Activated naive CD8-positive, alpha-beta T cell treated with anti-CD3 and anti-CD28 coated beads, Interleukin-2, amount 10 ng/mL, durations not matched to agents 7 days and 5 days (primary cell): Measurements from ENCODE around the gene PPM1D. TPM values are rescaled to one million over a fixed set of nuclear protein-coding genes. Genes with fewer than 3 reads are reported as not detected.
"Not testable (repeated sequence)": the region's sequence is repeated elsewhere in the genome, so short reads cannot be mapped to it uniquely, and the experiment has no call there.

Source experiments
- ATAC-seq: fragments of 150-1000 bp; cut with Tn5 transposase; one replicate; pipeline ENCODE4 v1.10.0; 2021; ENCODE audit warnings: low read depth, moderate library complexity
- POLR2A ChIA-PET: fragments of 350-600 bp; sonication (Branson Sonifier 250); formaldehyde crosslinking; loops from one replicate; lab custom pipeline; 2021; ENCODE audit warnings: antibody characterized with exemption; lab: Charles Lee
- DNase-seq: peaks from one replicate; pipeline ENCODE4 v3.0.0; 2021
- H3K27ac Mint-ChIP-seq: one replicate; pipeline ENCODE4 v1.8.0; 2022; ENCODE audit warnings: mild to moderate bottlenecking, mixed read lengths
- H3K27me3 Mint-ChIP-seq: one replicate; pipeline ENCODE4 v1.8.0; 2022; ENCODE audit warnings: mild to moderate bottlenecking, moderate library complexity, mixed read lengths
- H3K36me3 Mint-ChIP-seq: one replicate; pipeline ENCODE4 v1.8.0; 2021; ENCODE audit warnings: mild to moderate bottlenecking, mixed read lengths
- H3K4me1 Mint-ChIP-seq: one replicate; pipeline ENCODE4 v1.8.0; 2021; ENCODE audit warnings: mixed read lengths
- H3K4me3 Mint-ChIP-seq: one replicate; pipeline ENCODE4 v1.8.0; 2022; ENCODE audit warnings: mild to moderate bottlenecking, moderate library complexity, mixed read lengths
- H3K9me3 Mint-ChIP-seq: one replicate; pipeline ENCODE4 v1.8.0; 2021; ENCODE audit warnings: mixed read lengths
- total RNA-seq, 2 experiments: library from RNA; stranded (reverse); gene quantifications; one replicate each; pipeline ENCODE4 v1.2.3, GENCODE V29; 2021

The PPM1D gene
- total RNA-seq, 2 experiments from 2014 or later: 17.1 to 17.5 TPM

DNA sequence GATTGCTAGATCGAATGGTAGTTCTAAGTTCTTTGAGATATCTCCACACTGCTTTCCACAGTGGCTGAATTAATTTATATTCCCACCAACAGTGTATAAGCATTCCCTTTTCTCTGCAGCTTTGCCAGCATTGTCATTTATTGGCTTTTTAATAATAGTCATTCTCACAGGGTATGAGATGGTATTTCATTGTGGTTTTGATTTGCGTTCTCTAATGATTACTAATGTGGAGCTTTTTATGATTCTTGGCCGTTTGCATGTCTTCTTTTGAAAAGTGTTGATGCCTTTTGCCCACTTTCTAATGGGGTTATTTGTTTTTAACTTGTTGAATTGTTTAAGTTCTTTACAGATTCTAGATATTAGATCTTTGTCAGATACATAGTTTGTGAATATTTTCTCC, 41.1 kb downstream of the PPM1D start:
- DNase-seq (no peak), ATAC-seq (no peak)
- no peaks in the 10 kb centered on the region for H3K27me3 Mint-ChIP-seq
- no peaks in the 10 kb centered on the region for H3K9me3 Mint-ChIP-seq
- H3K4me1 Mint-ChIP-seq: peaks cover 2% of the 10 kb centered on the region
- peaks cover 3% of the 10 kb centered on the region for H3K36me3 Mint-ChIP-seq
- no peak overlapping the region for H3K4me3 Mint-ChIP-seq
- H3K27ac Mint-ChIP-seq: no peak overlapping the region
- POLR2A ChIA-PET: no interaction called here

DNA sequence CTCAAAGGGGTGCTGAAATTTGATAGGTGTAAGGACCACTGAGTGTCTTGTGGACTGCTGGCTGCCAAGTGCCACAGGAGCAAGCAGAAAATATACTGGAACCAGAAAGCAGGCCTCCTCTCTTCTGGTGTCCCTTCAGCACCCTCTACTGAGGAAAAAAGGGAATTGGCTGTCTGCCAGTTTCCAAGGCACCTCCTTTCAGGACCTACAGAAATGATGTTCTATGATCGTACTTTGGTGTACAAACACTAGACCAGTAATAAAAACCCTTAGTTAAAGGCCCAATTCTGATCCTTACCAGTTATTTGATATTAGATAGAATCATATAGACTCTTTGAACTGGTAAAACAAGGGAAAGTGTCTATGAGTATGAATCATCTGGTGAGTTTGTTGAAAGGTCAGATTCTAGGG, 41.8 kb downstream of the PPM1D start:
- Mint-ChIP-seq H3K9me3 (no peaks in the 10 kb centered on the region), H3K36me3 (peaks cover 4% of the 10 kb centered on the region), H3K4me3 (no peak overlapping the region), H3K27ac (no peak overlapping the region), H3K4me1 (peaks cover 2% of the 10 kb centered on the region), H3K27me3 (no peaks in the 10 kb centered on the region)
- POLR2A ChIA-PET: no interaction called here
- peak; percentile 56 for ATAC-seq
- no peak for DNase-seq

DNA sequence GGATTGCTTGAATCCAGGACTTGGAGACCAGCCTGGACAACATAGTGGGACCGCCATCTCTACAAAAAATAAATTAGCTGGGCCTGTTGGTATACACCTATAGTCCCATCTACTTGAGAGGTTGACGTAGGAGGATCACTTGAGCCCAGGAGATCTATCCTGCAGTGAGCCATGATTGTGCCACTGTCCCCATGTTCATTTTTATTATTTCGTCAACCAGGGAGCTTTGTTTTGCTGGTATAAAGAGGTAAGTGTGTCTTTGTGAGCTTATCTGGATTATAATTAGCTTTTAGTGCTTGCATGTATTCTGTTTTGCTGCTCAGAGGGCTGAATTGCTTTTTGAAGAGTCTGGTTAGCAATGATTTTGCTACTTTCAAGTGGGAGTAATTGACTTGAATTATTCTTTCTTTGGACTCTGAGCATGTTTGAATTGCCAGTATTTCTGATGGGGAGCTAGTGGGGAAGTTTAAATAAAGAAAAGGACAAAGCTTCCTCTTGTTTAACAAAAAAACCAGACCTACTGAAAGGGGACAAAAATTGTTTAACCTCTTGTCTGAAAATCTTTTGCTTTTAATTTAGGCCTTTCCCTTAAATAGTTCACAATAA, 46.0 kb downstream of the PPM1D start:
- POLR2A ChIA-PET: no interaction called here
- Mint-ChIP-seq H3K4me3 (no peak overlapping the region), H3K27me3 (no peaks in the 10 kb centered on the region), H3K36me3 (peaks cover 20% of the 10 kb centered on the region), H3K4me1 (no peaks in the 10 kb centered on the region), H3K27ac (no peak overlapping the region), H3K9me3 (no peaks in the 10 kb centered on the region)
- no peak for DNase-seq
- no peak for ATAC-seq

DNA sequence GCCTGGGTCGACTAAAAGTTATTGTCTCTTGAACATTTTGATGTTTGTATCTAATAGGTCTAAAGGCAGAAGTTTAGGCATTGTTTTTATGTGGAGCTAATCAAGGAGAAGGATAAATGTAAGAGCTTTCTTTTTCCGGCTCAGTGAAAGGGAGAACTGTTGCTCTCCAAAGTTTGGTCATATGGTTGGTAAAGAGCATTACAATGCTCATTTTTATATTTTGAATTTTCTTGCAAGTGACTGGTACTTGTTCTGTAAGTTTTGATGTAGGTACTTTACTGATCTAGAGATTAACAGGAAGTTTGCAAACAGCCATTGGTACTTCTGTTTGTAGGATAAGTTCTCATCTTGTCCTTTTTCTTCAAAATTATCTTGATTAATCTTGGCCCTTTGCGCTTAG, 46.7 kb downstream of the PPM1D start:
- Mint-ChIP-seq H3K27me3 (no peaks in the 10 kb centered on the region), H3K4me3 (no peak overlapping the region), H3K4me1 (peaks cover 2% of the 10 kb centered on the region), H3K27ac (no peak overlapping the region), H3K9me3 (no peaks in the 10 kb centered on the region), H3K36me3 (peaks cover 21% of the 10 kb centered on the region)
- POLR2A ChIA-PET: no interaction called here
- no peak for DNase-seq
- no peak for ATAC-seq

DNA sequence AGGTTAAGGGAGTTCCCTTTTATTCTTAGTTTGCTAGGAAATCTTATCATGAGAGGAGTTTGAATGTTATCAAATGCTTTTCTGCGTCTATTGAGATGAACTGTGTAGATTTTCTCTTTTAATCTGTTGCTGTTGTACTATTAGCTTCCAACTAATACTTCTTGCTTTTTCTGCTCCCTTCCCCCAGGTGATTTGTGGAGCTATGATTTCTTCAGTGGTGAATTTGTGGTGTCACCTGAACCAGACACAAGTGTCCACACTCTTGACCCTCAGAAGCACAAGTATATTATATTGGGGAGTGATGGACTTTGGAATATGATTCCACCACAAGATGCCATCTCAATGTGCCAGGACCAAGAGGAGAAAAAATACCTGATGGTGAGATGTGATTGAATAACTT, 47.7 kb downstream of the PPM1D start:
- no peaks in the 10 kb centered on the region for H3K27me3 Mint-ChIP-seq
- no peak for ATAC-seq
- H3K4me1 Mint-ChIP-seq: peaks cover 8% of the 10 kb centered on the region
- POLR2A ChIA-PET: no interaction called here
- H3K36me3 Mint-ChIP-seq: peaks cover 21% of the 10 kb centered on the region
- no peak overlapping the region for H3K27ac Mint-ChIP-seq
- no peak overlapping the region for H3K4me3 Mint-ChIP-seq
- DNase-seq: no peak
- no peaks in the 10 kb centered on the region for H3K9me3 Mint-ChIP-seq

DNA sequence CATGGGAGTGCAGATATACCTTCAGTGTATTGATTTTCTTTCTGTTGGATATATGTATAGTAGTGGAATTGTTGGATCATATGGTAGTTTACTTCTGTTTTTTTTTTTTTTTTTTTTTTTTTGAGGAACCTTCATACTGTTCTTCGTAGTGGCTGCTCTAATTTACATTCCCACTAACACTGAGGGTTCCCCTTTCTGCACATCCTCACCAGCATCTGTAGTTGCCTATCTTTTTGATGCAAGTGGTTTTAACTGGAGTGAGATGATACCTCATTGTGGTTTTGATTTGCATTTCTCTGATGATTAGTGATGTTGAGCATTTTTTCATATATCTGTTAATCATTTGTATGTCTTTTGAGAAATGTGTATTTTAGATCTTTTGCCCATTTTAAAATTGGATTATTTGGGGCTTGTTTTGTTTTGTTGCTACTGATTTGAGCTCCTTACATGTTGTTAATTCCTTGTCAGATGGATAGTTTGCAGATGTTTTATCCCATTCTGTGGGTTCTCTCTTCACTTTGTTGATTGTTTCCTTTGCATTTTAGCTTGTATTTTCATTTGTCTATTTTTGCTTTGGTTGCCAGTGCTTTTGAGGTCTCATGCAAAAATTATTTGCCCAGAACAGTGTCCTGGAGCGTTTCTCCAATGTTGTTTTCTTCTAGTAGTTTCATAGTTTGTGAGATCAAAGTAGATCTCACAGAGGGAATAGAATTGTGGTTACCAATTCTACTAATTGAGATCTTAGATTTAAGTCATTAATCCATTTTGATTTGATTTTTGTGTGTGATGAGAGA, 52.7 kb downstream of the PPM1D start:
- Mint-ChIP-seq H3K9me3 (no peaks in the 10 kb centered on the region), H3K36me3 (peaks cover 23% of the 10 kb centered on the region), H3K27ac (no peak overlapping the region), H3K27me3 (no peaks in the 10 kb centered on the region), H3K4me3 (no peak overlapping the region), H3K4me1 (peaks cover 14% of the 10 kb centered on the region)
- ATAC-seq: no peak
- DNase-seq: no peak
- POLR2A ChIA-PET: no interaction called here

DNA sequence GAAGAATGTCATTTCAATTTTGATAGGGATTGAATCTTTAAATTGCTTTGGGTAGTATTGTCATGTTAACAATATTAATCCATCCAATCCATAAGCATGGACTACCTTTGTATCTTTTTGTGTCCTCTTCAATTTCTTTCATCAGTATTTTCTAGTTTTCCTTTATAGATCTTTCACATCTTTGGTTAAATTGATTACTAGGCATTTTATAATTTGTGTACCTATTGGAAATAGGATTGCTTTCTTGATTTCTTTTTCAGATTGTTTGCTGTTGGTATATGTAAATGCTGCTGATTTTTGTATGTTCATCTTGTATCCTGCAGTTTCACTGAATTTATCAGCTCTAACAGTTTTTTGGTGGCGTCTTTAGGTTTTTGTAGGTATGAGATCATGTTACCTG, 53.6 kb downstream of the PPM1D start:
- no peaks in the 10 kb centered on the region for H3K9me3 Mint-ChIP-seq
- H3K27me3 Mint-ChIP-seq: no peaks in the 10 kb centered on the region
- no peak overlapping the region for H3K4me3 Mint-ChIP-seq
- no peak overlapping the region for H3K27ac Mint-ChIP-seq
- POLR2A ChIA-PET: no interaction called here
- peaks cover 14% of the 10 kb centered on the region for H3K4me1 Mint-ChIP-seq
- DNase-seq (no peak), ATAC-seq (no peak)
- H3K36me3 Mint-ChIP-seq: peaks cover 18% of the 10 kb centered on the region

DNA sequence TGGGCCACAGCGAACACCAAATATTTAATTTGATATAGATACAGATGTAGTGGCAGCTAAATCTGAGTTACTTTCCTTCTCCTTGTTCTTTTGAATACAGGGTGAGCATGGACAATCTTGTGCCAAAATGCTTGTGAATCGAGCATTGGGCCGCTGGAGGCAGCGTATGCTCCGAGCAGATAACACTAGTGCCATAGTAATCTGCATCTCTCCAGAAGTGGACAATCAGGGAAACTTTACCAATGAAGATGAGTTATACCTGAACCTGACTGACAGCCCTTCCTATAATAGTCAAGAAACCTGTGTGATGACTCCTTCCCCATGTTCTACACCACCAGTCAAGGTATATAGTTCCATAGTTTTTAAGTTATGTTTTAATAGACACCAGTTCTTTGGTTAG, 56.5 kb downstream of the PPM1D start:
- Mint-ChIP-seq H3K27ac (no peak overlapping the region), H3K4me3 (no peak overlapping the region), H3K36me3 (peaks cover 9% of the 10 kb centered on the region), H3K9me3 (no peaks in the 10 kb centered on the region), H3K27me3 (no peaks in the 10 kb centered on the region), H3K4me1 (peaks cover 14% of the 10 kb centered on the region)
- POLR2A ChIA-PET: interaction anchor here (0.6 kb wide), 1 partner anchor 1840 kb away, joined by 3 read pairs; no protein-coding TSS in a partner anchor
- ATAC-seq (no peak), DNase-seq (no peak)

DNA sequence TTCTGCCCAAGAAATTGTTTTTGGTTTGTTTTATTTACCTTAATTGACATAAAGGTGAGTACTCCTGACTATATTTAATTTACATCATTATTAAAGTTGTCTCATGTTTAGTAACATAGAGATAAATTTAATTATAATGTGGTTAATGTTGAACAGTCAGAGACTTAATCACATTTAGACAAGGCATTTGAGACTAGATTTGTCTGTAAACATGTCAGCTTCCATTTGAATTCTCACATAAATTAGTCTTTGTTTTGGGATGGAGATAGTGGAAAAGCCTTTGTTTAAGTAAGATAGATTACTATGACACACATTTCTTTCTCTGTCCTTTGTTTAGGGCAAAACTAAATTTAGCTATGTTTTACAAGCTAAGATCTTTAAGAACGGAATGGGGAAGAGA, 59.2 kb downstream of the PPM1D start:
- no peak overlapping the region for H3K27ac Mint-ChIP-seq

GRCh38 chr17:60661489-60661888, 61.5 kb downstream of the PPM1D start:
- POLR2A ChIA-PET: interaction anchor here (0.8 kb wide), 1 partner anchor 197 kb away, joined by 5 read pairs; no protein-coding TSS in a partner anchor
- no peak overlapping the region for H3K4me3 Mint-ChIP-seq
- no peak overlapping the region for H3K27ac Mint-ChIP-seq
- DNase-seq (no peak), ATAC-seq (no peak)
- H3K27me3 Mint-ChIP-seq: no peaks in the 10 kb centered on the region
- peaks cover 8% of the 10 kb centered on the region for H3K36me3 Mint-ChIP-seq
- no peaks in the 10 kb centered on the region for H3K9me3 Mint-ChIP-seq
- no peaks in the 10 kb centered on the region for H3K4me1 Mint-ChIP-seq

More for the DNA sequence above, 59.2 kb downstream of the PPM1D start:
- Mint-ChIP-seq H3K27me3 (no peaks in the 10 kb centered on the region), H3K4me3 (no peak overlapping the region), H3K4me1 (no peaks in the 10 kb centered on the region), H3K9me3 (no peaks in the 10 kb centered on the region), H3K36me3 (peaks cover 7% of the 10 kb centered on the region)
- POLR2A ChIA-PET: no interaction called here
- ATAC-seq: no peak
- no peak for DNase-seq

DNA sequence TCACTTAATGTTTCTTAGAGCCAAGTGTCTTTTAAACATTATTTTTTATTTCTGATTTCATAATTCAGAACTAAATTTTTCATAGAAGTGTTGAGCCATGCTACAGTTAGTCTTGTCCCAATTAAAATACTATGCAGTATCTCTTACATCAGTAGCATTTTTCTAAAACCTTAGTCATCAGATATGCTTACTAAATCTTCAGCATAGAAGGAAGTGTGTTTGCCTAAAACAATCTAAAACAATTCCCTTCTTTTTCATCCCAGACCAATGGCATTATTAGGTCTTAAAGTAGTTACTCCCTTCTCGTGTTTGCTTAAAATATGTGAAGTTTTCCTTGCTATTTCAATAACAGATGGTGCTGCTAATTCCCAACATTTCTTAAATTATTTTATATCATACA, 64.0 kb downstream of the PPM1D start:
- H3K27me3 Mint-ChIP-seq: no peaks in the 10 kb centered on the region
- H3K9me3 Mint-ChIP-seq: no peaks in the 10 kb centered on the region
- no peaks in the 10 kb centered on the region for H3K4me1 Mint-ChIP-seq
- POLR2A ChIA-PET: no interaction called here
- ATAC-seq (no peak), DNase-seq (no peak)
- H3K4me3 Mint-ChIP-seq: no peak overlapping the region
- no peak overlapping the region for H3K27ac Mint-ChIP-seq
- H3K36me3 Mint-ChIP-seq: peaks cover 5% of the 10 kb centered on the region

DNA sequence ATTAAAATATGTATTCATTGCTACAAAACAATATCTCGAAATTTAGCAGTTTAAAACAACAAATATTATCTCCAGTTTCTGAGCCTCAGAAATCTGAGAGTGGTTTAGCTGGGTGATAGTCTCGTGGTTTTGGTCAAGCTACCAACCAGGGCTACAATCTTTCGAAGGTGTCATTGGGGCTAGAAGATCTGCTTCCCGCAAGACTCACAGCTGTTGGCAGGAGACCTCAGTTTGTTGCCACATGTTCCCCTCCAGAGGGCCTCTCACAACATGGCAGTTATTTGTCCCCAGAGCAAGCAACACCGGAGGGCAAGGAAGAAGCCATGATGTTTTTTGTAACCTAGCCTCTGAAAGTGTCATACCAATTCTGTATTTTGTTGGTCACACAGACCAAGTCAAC, 65.6 kb downstream of the PPM1D start:
- Mint-ChIP-seq H3K27me3 (no peaks in the 10 kb centered on the region), H3K9me3 (no peaks in the 10 kb centered on the region), H3K36me3 (peaks cover 1% of the 10 kb centered on the region), H3K4me1 (no peaks in the 10 kb centered on the region), H3K4me3 (no peak overlapping the region), H3K27ac (no peak overlapping the region)
- ATAC-seq (no peak), DNase-seq (no peak)
- POLR2A ChIA-PET: no interaction called here

DNA sequence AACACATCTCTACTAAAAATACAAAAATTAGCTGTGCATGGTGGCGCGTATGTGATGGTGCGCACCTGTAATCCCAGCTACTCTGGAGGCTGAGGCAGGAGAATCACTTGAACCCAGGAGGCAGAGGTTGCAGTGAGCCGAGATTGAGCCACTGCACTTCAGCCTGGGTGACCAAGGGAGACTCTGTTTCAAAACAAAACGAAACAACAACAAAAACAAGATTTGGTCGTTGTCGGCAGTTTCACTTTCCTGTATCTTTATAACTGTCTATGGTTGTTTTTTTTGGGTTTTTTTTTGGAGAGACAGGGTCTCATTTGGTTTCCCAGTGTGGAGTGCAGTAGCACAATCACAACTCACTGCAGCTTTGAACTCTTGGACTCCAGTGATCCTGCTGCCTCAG, 68.7 kb downstream of the PPM1D start:
- H3K27me3 Mint-ChIP-seq, H3K36me3 Mint-ChIP-seq, H3K4me3 Mint-ChIP-seq, ATAC-seq, H3K27ac Mint-ChIP-seq, POLR2A ChIA-PET, H3K4me1 Mint-ChIP-seq, DNase-seq, H3K9me3 Mint-ChIP-seq: not testable (repeated sequence)

DNA sequence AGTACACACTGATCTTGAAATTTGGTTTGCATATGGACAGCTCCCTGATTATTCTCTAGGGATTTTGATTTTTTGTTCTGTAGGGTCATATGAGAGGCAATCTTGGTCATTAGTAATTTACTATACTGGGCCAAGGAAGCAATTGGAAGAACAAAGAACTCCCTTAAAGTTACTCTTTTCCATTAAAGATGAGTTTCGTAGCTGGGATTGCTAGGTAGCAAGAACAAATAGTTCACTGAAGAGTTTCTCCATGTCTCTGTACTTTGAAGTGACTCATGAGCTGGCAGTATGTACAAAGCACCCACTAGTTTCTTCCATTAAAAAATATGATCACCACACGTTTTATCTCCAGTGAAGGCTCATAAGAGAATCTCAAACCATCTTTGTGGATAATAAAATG, 71.5 kb downstream of the PPM1D start:
- no peak overlapping the region for H3K27ac Mint-ChIP-seq
- H3K4me3 Mint-ChIP-seq: no peak overlapping the region
- H3K9me3 Mint-ChIP-seq: no peaks in the 10 kb centered on the region
- H3K4me1 Mint-ChIP-seq: no peaks in the 10 kb centered on the region
- POLR2A ChIA-PET: no interaction called here
- no peaks in the 10 kb centered on the region for H3K27me3 Mint-ChIP-seq
- ATAC-seq: no peak
- no peaks in the 10 kb centered on the region for H3K36me3 Mint-ChIP-seq
- DNase-seq: no peak
